CD4-positive, alpha-beta T cell treated with Interleukin-2 at 100 ng/mL for 4 hours (primary cell): Measurements from ENCODE around the gene KRT73.

Experiments used
- DNase-seq: peaks from one replicate; pipeline ENCODE4 v3.0.0-alpha.2; 2020; ENCODE audit warnings: low spot score

The KRT73 gene

DNA sequence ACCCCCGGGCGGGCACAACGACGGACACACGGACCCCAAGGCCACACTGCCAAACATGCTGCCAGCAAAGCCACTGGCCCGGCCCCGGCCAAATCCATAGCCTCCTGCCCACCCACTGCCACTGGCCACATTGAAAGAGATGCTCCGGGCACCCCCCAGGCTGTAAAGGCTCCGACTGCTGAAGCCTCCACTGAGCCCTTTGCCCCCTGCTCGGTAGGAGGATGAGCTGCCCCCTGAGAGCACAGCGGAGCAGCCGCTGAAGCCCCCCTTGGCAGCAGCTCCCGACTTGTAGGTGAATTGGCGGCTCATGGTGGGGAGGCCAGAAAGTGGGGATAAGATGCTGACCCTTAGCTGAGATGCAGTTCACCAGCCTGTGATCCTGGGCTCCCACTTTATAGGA is at the start of gene KRT73:
Gene KRT73, minus strand, starts transcription at position 344 of the 400 bp plus-strand sequence. Its CDS starts 35 bp downstream, at position 309.
- no peak for DNase-seq

DNA sequence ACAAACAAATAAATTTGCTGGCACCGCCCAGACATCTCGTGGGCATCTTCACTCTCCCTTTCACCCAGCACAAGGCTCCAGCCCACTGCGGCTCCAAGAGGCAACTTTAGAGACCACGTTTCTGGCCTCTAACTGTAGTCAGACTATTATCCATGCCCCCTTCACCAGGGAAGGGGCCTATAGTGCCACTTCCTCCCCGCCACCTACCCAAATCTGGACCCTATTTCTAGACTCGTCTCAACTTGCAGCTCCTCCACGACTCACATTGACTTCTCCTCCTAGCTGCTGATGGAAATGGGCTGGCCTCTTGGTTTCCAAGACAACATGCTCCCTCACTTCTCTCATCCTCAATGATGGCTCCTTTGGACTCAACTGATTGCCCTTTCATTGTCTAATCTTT is 49.6 kb upstream of the KRT73 start:
- DNase-seq, result no peak

DNA sequence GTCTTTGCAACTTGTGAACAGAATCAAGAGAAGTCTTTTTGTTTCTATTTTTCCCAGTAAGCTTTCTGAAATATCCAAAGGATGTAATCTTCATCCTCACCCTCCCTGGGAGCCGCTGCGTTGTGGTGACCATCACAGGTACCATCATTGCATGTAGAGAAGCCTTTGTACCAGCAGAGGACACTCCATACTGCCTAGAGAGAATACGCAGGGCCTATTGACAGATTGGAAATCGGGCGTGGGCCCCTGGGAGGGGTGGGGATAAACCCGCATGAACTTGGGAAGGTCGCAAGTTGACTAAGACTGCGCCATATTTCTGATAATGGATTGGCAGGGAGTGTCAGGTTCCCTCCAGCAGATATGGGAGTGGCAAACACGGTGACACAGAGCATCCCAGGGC is 49.1 kb upstream of the KRT73 start:
- DNase-seq, result no peak

DNA sequence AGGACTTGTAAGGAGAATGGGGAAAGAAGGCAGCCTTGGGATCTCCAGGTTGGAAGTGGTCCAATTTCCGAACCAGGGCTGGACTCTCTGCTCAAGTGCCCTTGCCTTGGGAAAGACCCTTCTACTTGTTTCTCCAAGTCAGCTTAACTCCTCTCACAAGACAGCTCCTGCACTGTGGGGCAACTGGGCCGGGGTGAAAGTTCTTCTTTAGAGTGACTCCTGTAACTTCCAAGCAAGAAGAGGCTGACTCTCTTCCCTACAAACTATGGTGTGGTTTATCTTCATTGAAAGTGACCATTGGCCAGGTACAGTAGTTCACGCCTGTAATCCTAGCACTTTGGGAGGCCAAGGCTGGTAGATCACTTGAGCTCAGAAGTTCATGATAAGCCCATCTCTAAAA is 48.1 kb upstream of the KRT73 start:
- no peak for DNase-seq

DNA sequence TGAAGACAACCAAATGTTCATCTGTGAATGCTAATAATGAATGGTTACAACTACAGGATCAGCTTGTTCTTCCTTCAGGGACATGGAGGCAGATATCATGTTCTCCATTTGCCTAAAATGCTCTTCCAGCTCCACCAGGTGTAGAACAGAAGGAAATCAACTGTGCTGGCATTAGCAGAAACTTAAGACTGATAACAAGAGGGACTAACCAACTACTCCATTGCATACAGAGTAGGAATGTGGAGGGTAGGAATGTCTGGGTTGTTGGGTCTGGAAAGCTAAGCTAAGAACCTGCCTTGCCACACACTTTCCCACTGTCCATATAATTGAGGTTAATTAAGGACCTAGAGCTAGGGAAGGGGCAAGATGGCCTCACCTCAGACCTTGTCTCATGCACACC is 45.1 kb upstream of the KRT73 start:
- no peak for DNase-seq

DNA sequence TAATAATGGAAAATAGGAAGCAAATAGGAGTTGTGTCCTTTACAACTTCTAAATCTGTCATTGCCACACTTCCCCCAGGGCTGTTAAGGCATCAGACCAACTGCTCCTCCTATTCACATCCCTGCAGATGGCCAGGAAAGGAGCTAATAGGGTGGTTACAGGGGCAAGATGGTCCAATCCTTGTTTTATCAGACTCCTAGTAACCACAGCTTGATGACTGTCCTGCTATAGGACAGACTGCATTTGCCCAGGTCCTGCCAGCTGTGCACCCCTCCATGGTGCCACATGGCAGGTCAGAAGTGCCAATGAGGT is 44.5 kb upstream of the KRT73 start:
- DNase-seq, result no peak

DNA sequence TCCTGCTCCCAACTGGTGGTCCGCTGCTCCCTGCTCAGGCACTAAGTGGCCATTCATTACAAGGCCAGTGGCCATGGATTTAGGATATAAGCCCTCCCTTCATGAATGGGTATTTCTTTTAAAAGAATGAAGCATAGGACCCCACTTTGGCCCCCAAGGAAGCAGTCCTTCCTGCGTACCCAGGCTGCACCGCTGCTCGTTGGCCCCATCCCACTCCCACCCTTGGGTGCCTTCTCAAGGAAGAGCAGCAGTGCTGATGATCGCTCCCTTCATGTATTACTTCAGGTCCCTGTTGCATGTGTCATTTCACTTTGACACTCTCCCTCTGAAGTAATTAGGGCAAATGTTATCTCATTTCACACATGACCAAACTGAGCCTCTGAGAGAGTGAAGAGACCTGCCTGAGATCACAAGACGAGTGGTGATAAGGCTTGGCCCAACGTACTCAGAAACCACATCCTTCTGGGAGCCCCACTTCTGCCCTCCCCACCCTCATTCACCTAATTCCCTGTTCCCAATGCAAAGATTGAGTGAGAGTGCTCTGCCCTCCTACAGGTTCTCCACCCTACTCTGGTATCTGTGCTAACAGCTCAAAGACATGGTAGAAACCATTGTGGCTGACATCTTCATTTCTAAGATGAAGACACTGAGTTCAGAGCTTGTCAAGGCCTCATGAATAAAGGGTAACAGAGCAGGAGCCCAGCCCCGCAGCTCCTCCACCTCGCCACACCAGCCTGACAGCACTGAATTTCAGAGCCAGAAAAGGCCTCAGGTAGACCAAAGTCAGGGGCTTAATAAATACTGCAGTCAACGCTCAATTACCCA is 43.9 kb upstream of the KRT73 start:
- no peak for DNase-seq

DNA sequence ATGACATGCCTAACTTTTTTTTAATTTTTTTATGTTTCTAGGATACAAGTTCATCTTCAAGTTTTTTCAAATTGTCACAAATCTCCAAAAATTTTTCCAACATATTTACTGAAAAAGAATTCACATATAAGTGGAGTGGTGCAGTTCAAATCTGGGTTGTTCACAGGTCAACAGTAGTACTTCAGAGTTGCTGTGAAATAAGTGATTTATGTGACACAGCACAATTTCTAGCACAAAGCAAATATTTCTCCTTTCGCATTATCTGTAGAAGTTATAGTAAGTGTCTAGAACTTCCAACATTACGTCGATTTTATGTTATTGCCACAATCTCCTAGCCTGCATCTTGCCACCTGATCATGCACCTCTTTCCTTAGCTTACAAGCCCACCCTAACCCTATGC is 43.3 kb upstream of the KRT73 start:
- no peak for DNase-seq

DNA sequence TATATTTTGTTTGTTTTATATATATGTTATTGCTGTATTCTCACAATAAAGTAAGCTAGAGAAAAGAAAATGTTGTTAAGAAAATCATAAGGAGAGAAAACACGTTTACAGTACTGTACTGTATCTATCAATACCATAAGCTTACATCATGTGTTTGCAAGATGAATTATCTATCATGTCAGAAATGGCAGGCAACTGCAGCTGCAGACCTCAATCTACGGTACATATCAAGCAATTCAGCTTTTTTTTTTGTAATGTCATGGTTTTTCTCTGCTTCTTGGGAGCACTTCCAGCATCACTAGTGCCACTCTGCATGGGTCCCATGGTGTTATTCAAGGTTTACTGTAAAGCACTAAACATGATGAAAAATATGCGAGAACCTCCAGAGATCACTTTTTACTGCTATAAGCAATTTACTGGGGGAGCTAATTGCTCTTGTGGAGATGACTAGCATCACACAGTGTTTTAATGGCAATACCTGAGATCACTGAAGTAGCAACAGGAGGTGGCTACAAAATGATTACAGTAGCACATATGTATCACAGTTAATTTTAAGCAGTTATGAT is 42.7 kb upstream of the KRT73 start:
- DNase-seq, result no peak

DNA sequence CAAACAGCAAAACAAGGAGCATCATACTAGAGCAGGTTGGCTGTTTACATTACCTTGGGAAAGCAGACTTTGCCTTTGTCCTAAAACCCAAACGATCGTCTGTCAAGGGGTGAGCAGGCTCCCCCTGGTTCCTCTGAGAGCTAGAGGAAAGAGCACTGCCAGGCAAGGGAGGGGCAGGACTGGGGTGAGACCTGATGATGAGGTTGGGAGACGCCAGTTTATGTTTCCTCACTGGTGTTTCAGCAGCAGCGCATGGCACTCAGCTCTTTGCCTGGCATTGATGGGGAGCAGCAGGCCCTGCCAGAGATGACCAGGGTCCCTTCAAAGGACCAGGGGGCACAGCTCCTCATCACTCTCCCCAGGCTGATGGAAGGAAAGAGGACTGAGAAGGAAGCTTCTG is 41.6 kb upstream of the KRT73 start:
- DNase-seq, result no peak

DNA sequence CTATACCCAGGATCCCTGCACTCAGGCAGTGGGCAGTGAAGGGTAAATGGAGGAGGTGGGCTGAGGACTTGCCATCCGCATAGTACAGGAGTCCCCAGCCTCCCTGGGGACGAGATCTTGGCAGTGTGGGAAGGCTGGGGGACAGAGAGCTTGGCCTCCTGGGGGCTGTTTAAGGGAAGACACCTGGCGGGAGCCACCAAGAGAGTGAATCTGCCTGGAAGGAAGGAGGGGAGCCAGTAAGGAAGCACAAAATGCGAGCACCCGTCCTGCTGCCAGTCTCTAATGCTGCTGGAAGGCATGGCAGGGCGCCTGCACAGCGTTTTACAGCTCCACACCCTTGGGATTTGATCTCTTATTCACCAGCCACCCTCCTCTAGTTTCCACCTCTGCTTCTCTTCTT is 41.0 kb upstream of the KRT73 start:
- DNase-seq, result no peak

DNA sequence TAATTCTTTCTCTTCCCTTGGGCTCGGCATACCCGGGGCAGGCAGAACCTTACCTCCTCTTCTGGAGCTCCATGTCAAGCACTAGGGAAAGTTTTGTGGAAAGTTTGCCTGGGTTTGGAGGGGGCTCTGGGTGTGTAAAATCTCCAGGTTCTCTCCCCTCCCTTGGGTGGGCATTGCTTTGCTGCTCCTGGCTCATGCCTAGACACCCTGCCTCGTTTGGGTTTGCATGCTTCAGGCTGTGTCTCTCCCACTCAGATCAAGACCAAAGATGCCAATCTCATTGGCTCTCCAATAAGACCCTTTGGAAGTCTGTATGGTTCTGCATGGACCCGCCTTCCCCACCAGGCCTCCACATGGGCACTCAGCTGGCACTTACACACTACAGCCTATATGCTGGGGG is 39.8 kb upstream of the KRT73 start:
- no peak for DNase-seq

DNA sequence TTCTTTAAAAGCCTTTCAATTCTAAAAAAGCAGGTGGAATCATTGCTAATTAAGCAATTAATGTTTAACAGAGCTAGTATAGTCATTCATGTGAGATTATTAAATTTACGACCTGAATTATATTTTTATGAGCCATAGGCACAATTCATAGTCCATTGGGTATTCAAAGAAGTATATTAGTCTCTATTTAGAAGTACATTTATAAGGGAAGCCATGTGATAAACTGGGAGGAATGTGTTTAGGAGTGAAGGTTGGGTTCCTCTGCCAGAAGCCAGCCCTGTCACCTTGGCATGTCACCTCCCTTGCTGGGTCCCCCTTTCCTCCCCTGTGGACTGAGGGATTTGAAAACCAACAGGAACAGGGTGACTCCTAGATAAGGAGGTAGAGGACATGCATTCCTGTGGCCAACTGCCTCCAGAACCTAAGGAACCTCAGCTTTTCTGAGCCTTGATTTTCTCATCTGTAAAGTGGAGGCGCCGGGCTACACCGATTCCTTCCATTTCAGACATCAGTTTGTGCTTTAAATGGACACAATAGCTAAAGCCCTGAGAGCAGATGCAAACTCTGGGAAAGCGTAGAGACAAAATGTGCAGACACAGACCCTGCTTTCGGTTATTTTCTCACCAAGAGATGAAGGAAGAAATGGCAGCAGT is 39.0 kb upstream of the KRT73 start:
- DNase-seq, result no peak

DNA sequence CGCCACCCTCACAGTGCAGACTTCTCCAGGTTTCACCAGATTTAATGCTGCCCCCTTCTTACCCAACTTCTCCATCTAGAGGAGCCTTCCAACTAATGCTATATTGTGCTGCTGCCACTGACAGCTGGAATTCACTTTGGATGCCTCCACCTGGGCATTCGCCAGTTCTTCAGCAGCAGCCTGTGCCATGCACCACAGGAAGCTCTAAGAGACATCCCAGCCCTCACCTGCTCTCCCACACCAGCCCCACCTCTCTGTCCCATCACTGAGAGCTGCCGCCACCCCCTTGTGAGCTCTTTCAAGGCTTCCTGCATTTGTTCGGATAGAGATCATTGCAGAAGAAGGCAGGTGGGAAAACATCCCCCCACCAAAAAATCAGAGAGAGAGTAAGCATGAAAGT is 38.3 kb upstream of the KRT73 start:
- no peak for DNase-seq

DNA sequence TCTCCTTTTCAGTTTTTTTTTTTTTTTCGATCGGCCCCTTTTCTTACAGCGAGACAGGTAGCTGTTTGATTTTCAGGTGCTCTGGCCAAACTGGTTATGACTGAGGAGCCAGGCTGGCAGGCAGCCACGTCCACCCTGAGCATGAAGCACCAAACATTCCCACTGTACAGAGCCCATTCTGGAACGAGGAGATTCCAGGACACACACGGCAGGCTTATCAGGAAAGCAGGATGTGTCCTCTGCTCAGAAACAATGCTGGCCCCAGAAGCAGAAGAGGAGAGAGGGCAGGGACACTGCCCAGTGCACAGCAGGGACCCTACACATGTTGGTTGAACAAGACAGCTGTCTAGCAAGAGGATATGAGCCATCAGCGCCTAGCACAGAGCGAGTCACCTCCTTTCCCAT is 37.4 kb upstream of the KRT73 start:
- no peak for DNase-seq

DNA sequence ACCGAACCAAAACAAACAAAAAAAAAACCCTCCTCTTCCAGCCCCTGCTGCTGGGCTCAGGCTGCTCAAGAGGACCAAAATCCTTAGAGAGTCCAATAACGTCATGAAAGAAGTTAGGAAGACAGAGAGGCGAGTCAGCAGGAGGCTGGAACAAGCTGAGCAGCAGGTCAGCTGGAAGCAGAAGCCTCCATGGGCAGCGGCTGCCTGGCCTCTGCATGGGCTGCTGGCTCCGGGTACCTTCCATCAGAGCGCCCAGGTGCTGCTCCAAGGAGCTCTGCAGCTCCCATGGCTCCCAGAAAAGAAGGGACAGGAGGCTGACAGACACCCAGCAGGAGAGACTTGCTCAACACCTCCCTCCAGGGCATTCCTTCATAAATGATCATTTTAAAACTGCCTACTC is 36.9 kb upstream of the KRT73 start:
- DNase-seq, result no peak

DNA sequence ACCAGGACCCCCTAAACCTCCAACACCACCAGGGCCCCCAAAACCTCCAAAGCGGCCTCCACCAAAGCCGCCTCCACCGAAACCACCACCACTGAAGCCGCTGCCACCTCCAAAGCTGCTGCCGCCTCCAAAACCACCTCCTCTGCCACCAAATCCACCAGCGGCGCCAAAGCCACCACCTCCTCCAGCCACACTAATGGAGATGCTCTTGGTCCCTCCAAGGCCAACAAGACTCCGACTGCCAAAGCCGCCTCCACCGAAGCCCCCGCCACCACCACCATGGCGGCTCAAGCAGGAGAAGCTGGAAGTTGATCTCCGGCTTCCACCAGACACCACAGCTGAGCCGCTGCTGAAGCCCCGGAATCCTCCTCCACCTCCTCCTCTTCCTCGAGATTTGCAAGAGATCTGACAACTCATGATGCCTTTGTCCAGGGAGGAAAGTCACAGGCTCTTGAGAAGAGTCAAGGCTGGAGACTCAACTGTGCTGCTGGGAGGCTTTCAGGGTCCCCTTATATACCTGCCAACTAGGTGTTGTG is 33.4 kb upstream of the KRT73 start, which contains the start of gene KRT2:
Gene KRT2, minus strand, starts transcription at position 486 of the 536 bp plus-strand sequence. Its CDS starts 69 bp downstream, at position 417.
- no peak for DNase-seq

DNA sequence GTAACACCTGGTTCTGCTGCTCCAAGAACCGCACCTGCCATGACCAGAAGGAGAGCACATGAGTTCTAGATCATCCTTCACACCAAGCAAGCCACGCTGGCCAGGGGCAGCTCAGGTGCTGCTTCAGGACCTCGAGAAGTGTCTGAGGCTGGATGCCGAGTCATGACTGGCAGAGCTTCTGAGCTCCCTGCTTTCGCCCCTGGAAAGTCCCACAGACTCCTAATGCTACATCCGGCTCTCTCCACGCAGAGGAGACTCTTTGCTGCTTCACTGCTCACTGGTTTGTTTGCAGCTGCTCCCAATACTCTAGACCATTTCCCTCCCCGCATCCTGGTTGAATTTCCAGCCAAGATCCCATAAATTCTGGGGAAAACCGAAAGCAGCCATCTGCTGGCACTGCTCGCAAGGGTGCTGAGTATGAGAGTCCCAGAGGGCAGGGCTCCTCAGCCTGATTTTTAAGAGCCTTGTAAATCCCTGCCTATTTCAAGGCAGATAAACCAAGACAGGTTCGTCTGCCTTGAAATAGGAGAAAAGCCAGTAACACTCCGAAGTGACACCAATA is 32.2 kb upstream of the KRT73 start:
- DNase-seq, result no peak

DNA sequence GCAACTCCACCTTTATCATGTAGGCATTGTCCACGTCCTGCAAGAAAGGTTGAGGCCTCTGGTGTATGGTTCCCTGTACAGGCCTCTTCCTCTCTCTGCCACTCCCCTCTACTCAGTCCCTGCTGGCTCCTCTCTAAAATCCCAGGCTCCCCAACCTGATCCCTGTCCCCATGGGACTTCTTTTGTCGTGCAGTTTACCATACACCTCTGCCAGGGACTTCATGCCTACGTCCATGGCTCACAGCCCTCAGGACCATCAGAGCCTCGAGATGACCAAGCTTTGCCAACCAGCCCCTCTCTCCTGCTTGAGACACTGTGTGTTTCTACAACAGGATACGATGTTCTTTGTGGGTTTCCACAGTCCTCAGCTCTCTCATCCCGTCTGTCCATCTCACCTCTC is 30.7 kb upstream of the KRT73 start:
- DNase-seq, result no peak

DNA sequence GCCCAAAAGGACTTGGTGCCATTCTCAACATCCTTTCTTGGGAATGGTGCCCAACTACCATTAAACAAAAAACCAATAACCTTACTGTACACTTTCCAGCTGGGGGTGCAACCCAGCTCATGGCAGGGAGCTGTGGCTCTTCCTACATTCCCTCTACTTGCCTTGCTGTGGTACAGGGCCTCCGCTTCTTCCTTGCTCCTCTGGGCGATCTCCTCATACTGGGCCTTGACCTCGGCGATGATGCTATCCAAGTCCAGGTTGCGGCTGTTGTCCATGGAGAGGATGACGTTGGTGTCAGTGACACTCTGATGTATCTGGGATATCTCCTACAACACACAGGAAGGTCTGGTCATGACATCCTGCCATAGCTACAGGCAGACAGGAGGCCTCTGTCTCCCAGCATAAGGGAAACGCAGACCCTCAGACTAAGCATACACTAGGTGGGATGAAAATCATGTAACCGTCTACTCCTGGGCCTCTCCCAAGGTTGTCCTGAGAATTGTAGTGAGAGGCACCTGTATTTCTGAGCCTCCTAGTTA is 29.7 kb upstream of the KRT73 start:
- no peak for DNase-seq

DNA sequence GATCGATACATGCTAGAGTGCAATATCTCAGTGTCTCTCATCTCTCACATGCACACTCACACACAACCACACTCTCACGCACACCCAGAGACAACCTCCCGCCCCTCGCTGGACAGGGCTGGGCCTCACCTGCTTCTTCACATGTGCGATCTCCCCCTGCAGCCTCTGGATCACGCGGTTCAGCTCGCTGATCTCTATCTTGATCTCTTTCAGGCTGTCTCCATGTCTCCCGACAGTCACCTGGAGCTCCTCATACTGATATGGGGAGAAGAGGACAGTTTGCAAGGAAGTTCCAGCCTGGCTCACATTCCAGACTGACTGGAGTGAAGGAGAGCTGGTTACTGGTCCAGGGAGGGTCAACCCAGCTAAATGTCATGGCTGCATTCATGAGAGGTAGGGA is 29.2 kb upstream of the KRT73 start:
- DNase-seq, result no peak

DNA sequence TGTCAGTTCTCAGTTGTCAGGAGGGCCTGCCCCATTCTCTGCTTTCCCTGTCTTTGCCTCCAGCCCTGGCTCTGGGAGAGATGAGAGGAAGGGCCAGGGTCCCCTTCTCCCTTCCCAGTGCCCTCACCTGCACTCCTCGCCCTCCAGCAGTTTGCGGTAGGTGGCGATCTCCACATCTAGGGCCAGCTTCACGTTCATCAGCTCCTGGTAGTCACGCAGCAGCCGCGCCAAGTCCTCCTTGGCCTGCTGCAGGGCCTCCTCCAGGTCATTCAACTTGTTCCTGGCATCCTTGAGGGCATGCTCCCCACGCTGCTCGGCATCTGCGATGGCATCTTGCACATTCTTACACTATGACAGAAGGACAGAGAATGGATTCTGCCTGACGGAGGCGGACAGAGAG is 28.3 kb upstream of the KRT73 start:
- no peak for DNase-seq

DNA sequence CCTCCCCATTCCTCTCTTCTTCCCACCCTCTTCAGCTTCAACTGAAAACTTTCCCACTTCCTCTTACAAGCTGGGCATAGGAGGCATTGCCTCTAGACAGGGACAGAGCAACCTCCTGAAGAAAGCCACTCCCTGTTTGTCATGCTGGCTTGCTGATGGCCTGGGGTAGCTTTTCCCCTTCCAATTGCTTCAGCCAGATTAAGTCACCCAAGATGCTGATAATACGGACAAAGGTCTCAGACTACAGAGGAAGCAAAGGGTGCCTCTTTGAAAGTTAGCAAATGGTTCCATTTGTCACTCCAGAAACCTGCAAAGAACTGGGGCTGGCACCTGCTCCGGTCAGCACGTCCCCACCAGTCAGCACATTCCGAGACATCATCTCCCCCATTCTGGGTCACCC is 27.6 kb upstream of the KRT73 start:
- DNase-seq, result no peak
